Cardiac ventricle fibroblast (primary cell): Measurements from ENCODE around the gene CALR3. TPM values are rescaled to one million over a fixed set of nuclear protein-coding genes. Genes with fewer than 3 reads are reported as not detected.

Experiments used
- total RNA-seq: library from RNA; depleted of rRNA; stranded (reverse); fragments of >200 nt; gene quantifications from 2 replicates; pipeline ENCODE4 v1.2.3, GENCODE V29; 2015

Gene CALR3, protein sequence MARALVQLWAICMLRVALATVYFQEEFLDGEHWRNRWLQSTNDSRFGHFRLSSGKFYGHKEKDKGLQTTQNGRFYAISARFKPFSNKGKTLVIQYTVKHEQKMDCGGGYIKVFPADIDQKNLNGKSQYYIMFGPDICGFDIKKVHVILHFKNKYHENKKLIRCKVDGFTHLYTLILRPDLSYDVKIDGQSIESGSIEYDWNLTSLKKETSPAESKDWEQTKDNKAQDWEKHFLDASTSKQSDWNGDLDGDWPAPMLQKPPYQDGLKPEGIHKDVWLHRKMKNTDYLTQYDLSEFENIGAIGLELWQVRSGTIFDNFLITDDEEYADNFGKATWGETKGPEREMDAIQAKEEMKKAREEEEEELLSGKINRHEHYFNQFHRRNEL
- not detected in 2 replicates for total RNA-seq

DNA sequence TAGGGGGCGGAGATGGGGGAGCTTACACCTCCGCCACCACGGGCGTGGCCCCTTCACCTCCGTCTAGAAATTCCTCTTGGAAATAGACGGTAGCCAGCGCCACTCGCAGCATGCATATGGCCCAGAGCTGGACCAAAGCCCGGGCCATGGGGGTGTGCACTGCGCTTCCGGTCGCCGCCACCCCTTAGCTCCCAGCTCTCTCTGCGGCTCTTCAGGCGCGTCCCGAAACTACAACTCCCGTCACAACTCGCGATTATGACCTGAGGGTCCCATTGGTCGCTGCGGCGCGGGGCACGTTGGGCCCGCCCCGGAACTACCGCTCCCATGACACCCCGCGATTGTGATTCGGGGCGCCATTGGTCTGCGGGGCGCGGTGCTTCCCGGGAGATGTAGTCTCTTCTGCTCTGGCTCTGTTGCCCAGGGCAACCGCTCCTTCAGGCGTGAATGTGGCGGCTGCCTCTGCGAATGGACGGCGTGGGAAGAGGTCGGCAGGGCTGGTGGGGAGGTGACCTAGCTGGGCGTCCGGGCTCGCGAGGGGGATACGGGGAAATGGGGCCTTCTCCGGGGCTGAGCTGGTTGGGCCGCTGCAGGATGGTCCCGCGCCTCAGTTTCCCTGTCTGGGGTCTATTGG, at the start of gene CALR3, which contains the start of gene C19orf44:
Gene CALR3 (minus strand): TSS at position 186 of the 631 bp plus-strand sequence. CDS start 38 bp downstream, at position 148.
Gene C19orf44 (plus strand): TSS at position 413 of the 631 bp plus-strand sequence. CDS start 4,399 bp downstream, outside the sequence.

DNA sequence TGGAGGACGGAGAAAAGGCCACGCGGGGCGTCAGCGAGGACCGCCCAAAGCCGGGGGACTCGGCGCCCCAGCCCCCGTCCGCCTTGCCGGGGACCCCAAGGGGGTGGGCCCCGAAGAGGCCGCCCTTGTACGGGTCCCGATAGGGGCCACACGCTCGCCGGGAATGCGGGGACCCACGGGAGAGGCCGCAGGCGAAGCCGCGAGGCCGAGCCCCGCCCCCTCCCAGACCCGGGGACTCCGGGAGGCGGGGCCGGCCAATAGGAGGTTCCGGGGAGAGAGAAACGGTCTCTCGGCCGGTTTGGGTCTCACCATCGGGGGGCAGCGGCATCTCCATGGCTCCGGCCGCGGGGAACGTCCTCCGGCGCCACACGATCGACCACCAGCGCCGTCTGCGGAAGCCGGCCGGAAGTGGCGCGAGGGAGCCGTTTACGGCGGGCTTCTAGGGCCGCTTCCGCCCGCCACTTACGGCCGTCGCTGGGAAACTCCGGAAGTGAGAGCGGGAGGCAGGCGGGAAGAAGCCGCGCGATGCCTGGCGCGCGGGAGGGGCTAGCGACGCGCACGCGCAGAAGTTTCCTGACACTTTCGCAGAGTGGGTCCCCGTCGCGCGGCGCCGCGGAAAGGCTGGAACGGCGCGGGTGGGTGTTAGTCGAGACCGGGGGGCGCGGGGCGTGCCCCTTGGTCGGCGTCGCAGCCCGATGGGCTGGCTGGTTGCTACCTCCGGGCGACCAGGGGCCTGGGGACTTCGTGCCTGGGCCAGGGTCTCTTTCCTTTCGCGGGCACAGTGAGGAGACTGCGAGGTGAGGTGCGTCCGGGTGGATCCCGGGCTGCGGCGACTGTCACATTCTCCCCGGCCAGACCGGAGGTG, 46.3 kb upstream of the CALR3 start, which contains the start of gene CHERP:
Gene CHERP (minus strand): TSS at position 393 of the 865 bp plus-strand sequence. CDS start 59 bp downstream, at position 334.

Other genes starting within 250 kb of the CALR3 start
- gene KLF2, start 171.3 kb downstream of the CALR3 start, total RNA-seq = 1.4 and 2.4 TPM in 2 replicates
- gene EPS15L1, start 24.2 kb downstream of the CALR3 start, total RNA-seq = 8.2 and 15.7 TPM in 2 replicates
- 3.6 and 5.9 TPM in 2 replicates for gene C19orf44, start 227 bp upstream of the CALR3 start, total RNA-seq
- gene CHERP, start 46.3 kb upstream of the CALR3 start, total RNA-seq = 8.9 and 10.9 TPM in 2 replicates
- 31.8 and 53.2 TPM in 2 replicates for gene SLC35E1, start 76.2 kb upstream of the CALR3 start, total RNA-seq
- 5.3 and 7.4 TPM in 2 replicates for gene MED26, start 132.0 kb upstream of the CALR3 start, total RNA-seq
- 96.5 and 112 TPM in 2 replicates for gene SMIM7, start 164.0 kb upstream of the CALR3 start, total RNA-seq
- 1.3 and 3.6 TPM in 2 replicates for gene TMEM38A, start 165.0 kb upstream of the CALR3 start, total RNA-seq
- not detected in 2 replicates for gene NWD1, start 223.7 kb upstream of the CALR3 start, total RNA-seq